Left forelimb (tissue), 1 donor: ENCODE measurements around the gene KCNG3.

Experiments used
- DNase-seq: peaks from one replicate; pipeline ENCODE4 v3.0.0-alpha.2; 2018; ENCODE audit warnings: low spot score

Gene KCNG3

DNA sequence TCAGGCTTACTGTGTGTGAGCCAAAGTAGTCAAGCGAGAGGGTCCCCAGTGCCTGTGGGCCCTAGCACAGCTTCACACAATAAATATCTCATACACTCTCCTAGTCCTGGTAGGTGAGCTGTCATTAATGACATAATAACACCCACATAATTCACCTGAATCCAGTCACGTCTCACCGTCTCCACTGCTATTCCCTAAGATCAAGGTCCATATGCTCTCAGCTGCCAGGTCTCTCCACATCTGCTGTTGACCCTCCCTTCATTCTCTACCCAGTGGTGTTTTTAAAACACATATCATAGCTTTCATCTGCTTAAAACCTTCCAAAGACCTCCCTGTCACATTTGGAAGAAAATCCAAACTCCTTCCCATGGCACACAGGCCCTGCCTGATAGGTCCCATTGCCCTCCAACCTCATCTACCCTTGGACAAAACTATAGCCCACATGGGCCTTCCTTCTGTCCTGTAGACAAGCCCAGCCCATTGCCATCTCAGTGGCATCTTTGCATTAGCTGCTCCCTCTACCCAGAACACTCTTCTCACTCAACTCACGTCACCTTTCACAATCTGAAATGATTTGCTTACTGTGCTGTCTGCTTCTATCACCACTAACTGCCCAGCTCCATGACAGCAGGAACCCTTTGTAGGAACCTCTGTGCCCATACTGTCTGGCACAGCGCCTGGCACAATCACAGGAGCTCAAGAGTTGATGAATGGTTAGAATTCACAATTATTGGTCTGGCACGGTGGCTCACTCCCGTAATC is 7.5 kb downstream of the KCNG3 start:
- no peak for DNase-seq

DNA sequence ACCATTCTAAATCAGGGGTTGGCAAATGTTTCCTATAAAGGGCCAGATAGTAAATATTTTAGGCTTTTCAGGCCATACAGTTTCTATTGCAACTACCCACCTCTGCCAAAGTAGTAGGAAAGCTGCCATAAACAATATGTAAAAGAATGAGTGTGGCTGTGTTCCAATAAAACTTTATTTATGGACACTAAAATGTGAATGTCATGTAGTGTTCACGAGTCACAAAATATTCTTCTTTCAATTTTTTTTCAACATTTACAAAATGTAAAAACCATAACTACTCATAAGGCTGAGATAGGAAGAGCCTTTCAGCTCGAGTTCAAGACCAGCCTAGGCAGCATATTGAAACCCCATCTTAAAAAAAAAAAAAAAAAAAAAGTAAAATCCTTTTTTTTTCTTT is 13.4 kb downstream of the KCNG3 start:
- no peak for DNase-seq

- no peak for DNase-seq
Measured at GRCh38 chr2:42474765-42475454, 18.9 kb downstream of the KCNG3 start.

- no peak for DNase-seq
Measured at GRCh38 chr2:42470706-42471105, 23.1 kb downstream of the KCNG3 start.

DNA sequence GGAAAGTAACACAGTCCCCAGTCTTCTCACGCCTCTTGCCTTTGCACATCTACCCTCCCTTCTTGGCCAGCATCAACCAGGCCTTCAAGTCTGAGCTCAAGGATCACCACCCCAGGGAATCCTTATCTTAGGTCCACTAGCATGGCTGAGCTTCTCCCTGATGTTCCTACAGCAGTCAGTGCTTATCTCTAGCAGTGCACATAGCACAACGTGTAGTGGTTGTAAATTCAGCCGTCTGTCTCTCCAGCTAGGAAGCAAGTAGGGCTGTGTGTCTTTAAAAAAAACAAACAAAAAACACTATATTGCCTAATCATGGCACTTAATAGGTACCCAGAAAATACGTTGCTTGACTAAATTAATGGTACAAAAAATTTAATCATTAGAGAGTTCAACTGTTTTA is 29.2 kb downstream of the KCNG3 start:
- DNase-seq = no peak

DNA sequence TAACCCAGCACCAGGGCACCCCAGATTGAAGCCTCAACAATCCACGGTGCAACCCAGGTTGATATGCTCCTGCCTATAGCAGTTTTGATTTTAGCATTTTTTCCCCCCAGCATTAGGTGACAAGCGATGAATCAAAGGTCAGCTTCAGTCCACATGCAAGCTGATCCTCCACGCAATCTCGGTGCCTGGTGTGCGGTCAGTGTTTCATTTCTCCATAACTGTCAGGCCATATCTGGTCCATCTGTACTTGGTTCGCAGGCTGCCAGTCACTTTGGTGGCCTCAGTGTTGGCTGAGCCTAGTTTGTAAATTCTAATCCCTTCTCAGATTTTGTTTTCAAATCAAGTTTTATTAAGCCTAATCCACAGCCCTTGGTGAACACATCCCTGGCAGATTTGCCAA is 30.2 kb downstream of the KCNG3 start:
- DNase-seq = no peak

- no peak for DNase-seq
Measured at GRCh38 chr2:42459296-42459695, 34.5 kb downstream of the KCNG3 start.

- DNase-seq = no peak
Measured at GRCh38 chr2:42458396-42458795, 35.4 kb downstream of the KCNG3 start.

DNA sequence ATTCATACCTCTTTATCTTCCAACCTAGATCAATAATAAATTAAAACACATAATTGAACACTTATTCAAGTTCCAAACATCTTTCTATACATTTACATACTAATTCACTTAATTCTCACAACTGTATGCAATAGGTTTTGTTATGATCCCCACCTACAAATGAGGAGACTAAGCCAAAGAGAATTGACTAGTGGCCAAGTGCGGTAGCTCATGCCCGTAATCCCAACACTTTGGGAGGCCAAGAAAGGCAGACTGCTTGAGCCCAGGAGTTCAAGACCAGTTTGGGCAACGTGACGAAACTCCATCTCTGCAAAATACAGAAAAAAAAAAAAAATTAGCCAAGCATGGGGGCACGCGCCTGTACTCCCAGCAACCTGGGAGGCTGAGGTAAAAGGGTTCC is 36.8 kb downstream of the KCNG3 start:
- DNase-seq = no peak

- DNase-seq = no peak
Measured at GRCh38 chr2:42456126-42456839, 37.5 kb downstream of the KCNG3 start.

GRCh38 chr2:42452545-42452944 is 41.2 kb downstream of the KCNG3 start:
- no peak for DNase-seq

- no peak for DNase-seq
Measured at GRCh38 chr2:42450136-42450535, 43.6 kb downstream of the KCNG3 start.

- DNase-seq = no peak
Measured at GRCh38 chr2:42449163-42450087, 44.4 kb downstream of the KCNG3 start.

- DNase-seq = no peak
Measured at GRCh38 chr2:42448163-42448562, 45.6 kb downstream of the KCNG3 start.

- DNase-seq = no peak
Measured at GRCh38 chr2:42446503-42447271, 47.1 kb downstream of the KCNG3 start.

DNA sequence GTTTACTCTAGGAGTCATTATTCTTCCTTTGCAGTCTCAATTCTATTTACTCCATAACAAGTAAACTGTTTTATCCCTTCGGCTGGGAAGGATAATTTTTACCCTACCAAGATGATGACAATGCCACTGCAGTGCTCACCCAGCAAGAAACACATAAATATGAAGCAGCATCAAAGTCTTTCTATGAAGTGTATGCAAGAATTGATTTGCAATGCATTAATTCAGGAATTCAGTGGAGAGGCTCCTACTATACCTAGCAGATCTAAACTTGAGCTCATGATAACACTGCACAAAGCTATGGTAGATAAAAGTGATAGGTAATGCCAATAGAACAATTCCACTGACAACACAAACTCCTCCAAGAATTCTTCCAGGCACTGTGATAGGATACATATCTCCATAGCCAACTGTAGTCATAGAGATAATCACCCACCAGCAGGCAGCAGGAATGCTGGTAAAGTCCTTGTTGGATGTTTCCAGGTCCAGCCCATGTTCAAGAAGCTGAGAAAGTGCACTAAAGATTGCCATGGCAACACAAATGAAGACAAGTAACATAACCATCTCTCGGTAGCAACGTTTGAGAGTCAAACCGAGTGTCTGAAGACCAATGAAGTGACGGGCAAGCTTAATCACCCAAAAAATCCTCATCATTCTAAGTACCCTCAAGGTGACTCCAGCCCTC is 49.9 kb downstream of the KCNG3 start:
- DNase-seq = no peak

GRCh38 chr2:42442774-42443173 is 51.0 kb downstream of the KCNG3 start:
- DNase-seq = no peak

DNA sequence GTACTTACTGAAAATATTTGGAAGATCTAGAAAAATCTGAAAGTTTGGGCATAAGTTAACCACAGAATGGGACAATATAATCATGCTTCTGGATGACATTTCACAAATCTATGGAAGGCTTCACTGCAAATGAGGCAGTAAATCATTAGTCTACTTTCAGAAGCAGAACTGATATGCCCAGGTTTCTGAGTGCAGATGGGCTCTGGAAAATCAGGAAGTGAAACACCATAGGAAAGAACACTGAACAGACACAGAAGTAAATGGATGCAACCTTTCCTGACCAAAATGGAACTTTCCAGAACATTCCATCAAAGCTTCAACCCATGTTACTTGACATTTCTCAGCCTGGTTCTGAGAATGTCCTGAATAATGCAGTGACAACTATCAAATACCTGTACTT is 55.1 kb downstream of the KCNG3 start:
- no peak for DNase-seq

- DNase-seq = no peak
Measured at GRCh38 chr2:42436370-42436769, 57.4 kb downstream of the KCNG3 start.

DNA sequence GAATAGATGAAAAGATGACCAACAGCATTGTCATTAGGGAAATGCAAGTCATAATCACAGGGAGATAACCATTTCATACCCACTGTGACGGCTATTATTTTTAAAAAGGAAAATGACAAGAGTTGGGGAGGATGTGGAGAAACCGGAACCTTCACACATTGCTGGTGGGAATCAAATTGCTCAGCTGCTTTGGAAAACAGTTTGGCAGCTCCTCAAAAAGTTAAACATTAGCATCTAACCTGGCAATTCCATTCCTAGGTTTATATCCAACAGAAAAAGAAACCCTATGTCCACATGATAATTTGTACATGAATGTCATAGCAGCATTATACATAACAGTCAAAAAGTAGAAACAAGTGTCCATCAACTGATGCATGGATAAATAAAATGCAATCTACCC is 58.2 kb downstream of the KCNG3 start:
- DNase-seq = no peak

DNA sequence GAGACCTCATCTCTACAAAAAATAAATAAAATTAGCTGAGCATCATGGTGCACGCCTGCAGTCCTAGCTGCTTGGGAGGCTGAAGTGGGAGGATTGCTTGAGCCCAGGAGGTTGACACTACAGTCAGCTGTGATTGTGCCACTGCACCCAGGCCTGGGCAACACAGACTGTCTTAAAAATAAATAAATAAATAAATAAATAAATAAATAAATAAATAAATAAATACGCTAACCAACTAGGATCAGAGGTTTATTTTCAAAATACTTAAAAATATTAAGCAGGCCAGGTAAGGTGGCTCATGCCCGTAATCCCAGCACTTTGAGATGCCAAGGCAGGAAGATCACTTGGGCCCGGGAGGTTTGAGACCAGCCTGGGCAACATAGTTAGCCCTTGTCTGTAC is 63.6 kb downstream of the KCNG3 start:
- no peak for DNase-seq
